Measurements from ENCODE around the gene LRCH4. TPM values are rescaled to one million over a fixed set of nuclear protein-coding genes. Genes with fewer than 3 reads are reported as not detected.

The LRCH4 gene
- polyA plus RNA-seq, 1 donor (not counting 4 experiments of a cell fraction or from before 2014, with no cell fraction given) = 4.9 TPM

DNA sequence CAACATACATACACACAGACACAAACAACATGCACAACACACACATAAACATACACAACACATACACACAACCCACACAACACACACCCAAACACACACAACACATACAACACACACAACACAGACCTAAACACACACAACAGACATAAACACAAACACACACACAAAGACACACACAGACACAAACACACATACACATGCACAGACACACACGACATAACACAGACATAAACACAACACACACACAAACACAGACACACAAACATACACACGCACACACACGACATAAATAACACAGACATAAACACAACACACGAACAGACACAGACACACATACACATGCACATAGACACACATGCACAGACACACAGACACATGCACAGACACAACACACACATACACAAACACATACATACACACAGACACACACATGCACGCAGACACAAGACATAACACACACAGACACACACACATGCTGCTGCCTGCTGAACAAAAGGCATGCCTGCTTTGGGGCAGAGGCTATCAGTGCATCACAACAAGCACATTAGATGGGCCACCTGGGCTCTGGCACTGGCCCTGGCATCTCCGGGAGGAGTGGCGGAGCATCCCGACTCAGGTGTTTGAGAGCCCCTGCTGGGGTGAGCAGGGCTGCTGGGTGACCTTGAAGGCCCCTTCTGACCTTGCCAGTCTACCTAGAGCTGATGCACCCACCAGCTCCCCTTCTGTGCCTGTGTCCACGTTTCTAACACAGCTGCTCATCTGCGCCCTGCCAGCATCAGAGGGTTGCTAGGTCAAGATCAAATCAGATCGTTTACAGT is 5.3 kb downstream of the LRCH4 start:
- FAIRE-seq (peak; percentile 46), DNase-seq (ENCODE audit: low read depth, low spot score) (no peak)
- no peak overlapping the region for H3K4me3 ChIP-seq (ENCODE audit: control insufficient read depth in 2 of 3, extremely low read depth in 1 of 3, insufficient read depth in 2 of 3, low read depth in 1 of 3, low read length in 3 of 3)
- no peak overlapping the region for H2AFZ ChIP-seq (ENCODE audit: control insufficient read depth, low read length)
- H3K27me3 ChIP-seq (ENCODE audit: control insufficient read depth, extremely low read depth, insufficient read depth, low read length) = no peaks in the 10 kb centered on the region
- H3K9me1 ChIP-seq (ENCODE audit: control insufficient read depth, extremely low read depth, insufficient read depth, low read length) = no peaks in the 10 kb centered on the region
- TF ChIP-seq, protein P1, sequence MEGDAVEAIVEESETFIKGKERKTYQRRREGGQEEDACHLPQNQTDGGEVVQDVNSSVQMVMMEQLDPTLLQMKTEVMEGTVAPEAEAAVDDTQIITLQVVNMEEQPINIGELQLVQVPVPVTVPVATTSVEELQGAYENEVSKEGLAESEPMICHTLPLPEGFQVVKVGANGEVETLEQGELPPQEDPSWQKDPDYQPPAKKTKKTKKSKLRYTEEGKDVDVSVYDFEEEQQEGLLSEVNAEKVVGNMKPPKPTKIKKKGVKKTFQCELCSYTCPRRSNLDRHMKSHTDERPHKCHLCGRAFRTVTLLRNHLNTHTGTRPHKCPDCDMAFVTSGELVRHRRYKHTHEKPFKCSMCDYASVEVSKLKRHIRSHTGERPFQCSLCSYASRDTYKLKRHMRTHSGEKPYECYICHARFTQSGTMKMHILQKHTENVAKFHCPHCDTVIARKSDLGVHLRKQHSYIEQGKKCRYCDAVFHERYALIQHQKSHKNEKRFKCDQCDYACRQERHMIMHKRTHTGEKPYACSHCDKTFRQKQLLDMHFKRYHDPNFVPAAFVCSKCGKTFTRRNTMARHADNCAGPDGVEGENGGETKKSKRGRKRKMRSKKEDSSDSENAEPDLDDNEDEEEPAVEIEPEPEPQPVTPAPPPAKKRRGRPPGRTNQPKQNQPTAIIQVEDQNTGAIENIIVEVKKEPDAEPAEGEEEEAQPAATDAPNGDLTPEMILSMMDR (optimal IDR thresholded peaks at IDR 0.05 in 1 of 3, IDR thresholded peaks at IDR 0.05 in 1 of 3, conservative IDR thresholded peaks at IDR 0.05 in 1 of 3; ENCODE audit: extremely low read depth in 1 of 3, insufficient read depth in 2 of 3, low read length in 3 of 3) = no peak
- TF ChIP-seq EZH2 (IDR thresholded peaks at IDR 0.05; ENCODE audit: low read length) = no peak
- dilution Hi-C loops (cut with MboI; ENCODE audit: extremely low pct_ligation_motif_present, low sequenced_read_pairs) = no loop called here
- H3K36me3 ChIP-seq (ENCODE audit: control insufficient read depth in 2 of 2, extremely low read depth in 1 of 2, insufficient read depth in 2 of 2, low read length in 2 of 2) = peaks cover 23 to 30% of the 10 kb centered on the region in 2 experiments
- H4K20me1 ChIP-seq (ENCODE audit: control insufficient read depth, extremely low read depth, insufficient read depth, low read length) = peaks cover 8% of the 10 kb centered on the region
- no peak overlapping the region for H3K4me2 ChIP-seq (ENCODE audit: control insufficient read depth, extremely low read depth, insufficient read depth, low read depth, low read length)
- H3K79me2 ChIP-seq (ENCODE audit: control insufficient read depth, insufficient read depth, low read length) = peaks cover 13% of the 10 kb centered on the region
- H3K27ac ChIP-seq (ENCODE audit: control insufficient read depth, insufficient read depth, low read length) = no peak overlapping the region
- no peaks in the 10 kb centered on the region for H3K9me3 ChIP-seq (ENCODE audit: control insufficient read depth, low read depth, low read length)
- no peak overlapping the region for H3K9ac ChIP-seq (ENCODE audit: control insufficient read depth, extremely low read depth, insufficient read depth, low read length)
- peaks cover 30% of the 10 kb centered on the region for H3K4me1 ChIP-seq (ENCODE audit: control insufficient read depth, extremely low read depth, insufficient read depth, low read length)

DNA sequence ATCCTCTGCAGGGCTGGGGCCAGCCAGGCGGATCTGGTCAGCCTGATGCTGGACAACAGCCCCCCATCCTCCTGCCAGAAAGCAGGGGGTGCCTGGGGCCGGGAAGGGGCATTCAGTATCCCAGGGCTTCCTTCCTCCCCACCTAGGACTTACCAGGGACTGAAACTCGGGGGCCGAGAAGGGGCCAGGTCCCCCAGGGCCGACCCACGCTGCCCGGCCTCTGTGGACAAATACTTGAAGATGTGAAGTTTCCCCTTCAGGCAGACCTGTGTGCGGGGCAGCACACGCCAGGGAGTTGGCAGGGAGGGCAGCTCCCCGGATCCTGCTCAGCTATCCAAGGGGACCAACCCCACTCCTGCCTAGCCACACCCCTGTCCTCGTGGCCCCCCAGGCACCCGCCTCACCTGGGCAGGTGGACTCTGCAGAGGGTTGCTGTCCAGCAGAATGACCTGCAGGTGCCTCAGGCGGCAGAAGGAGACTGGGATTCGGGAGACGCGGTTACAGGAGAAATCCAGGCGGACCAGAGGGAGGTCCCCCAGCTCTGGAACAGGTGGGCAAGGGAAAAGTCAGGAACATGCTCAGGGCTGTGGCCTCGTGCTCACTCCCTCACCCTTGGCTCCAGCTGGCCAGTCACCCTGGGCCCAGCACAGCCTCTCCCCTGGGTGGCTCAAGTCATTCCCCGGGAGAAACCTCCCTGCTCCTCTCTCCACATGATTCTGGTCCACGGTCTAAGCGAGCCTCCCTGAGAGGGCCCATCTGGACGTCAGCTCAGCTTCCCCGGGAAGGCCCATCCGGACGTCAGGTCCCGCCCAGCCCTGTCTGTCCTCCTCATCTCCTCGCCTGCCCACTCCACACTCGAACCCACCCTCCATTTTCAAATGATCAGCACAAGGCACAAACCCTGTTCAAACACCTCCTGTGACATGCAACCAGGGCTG is 7.4 kb downstream of the LRCH4 start:
- H3K4me3 ChIP-seq (ENCODE audit: control insufficient read depth in 2 of 3, extremely low read depth in 1 of 3, insufficient read depth in 2 of 3, low read depth in 1 of 3, low read length in 3 of 3) = no peak overlapping the region
- no peaks in the 10 kb centered on the region for H3K9me1 ChIP-seq (ENCODE audit: control insufficient read depth, extremely low read depth, insufficient read depth, low read length)
- no peak overlapping the region for H3K4me2 ChIP-seq (ENCODE audit: control insufficient read depth, extremely low read depth, insufficient read depth, low read depth, low read length)
- no peak overlapping the region for H3K9ac ChIP-seq (ENCODE audit: control insufficient read depth, extremely low read depth, insufficient read depth, low read length)
- H3K27ac ChIP-seq (ENCODE audit: control insufficient read depth, insufficient read depth, low read length) = no peak overlapping the region
- no peak overlapping the region for H2AFZ ChIP-seq (ENCODE audit: control insufficient read depth, low read length)
- FAIRE-seq (no peak), DNase-seq (ENCODE audit: low read depth, low spot score) (no peak)
- no peaks in the 10 kb centered on the region for H3K79me2 ChIP-seq (ENCODE audit: control insufficient read depth, insufficient read depth, low read length)
- no peaks in the 10 kb centered on the region for H3K27me3 ChIP-seq (ENCODE audit: control insufficient read depth, extremely low read depth, insufficient read depth, low read length)
- dilution Hi-C loops (cut with MboI; ENCODE audit: extremely low pct_ligation_motif_present, low sequenced_read_pairs) = no loop called here
- H3K4me1 ChIP-seq (ENCODE audit: control insufficient read depth, extremely low read depth, insufficient read depth, low read length) = peaks cover 13% of the 10 kb centered on the region
- H3K9me3 ChIP-seq (ENCODE audit: control insufficient read depth, low read depth, low read length) = no peaks in the 10 kb centered on the region
- no peak for TF ChIP-seq EZH2 (IDR thresholded peaks at IDR 0.05; ENCODE audit: low read length)
- TF ChIP-seq, protein P1 (optimal IDR thresholded peaks at IDR 0.05 in 1 of 3, IDR thresholded peaks at IDR 0.05 in 1 of 3, conservative IDR thresholded peaks at IDR 0.05 in 1 of 3; ENCODE audit: extremely low read depth in 1 of 3, insufficient read depth in 2 of 3, low read length in 3 of 3) = no peak
- peaks cover 23 to 37% of the 10 kb centered on the region in 2 experiments for H3K36me3 ChIP-seq (ENCODE audit: control insufficient read depth in 2 of 2, extremely low read depth in 1 of 2, insufficient read depth in 2 of 2, low read length in 2 of 2)
- H4K20me1 ChIP-seq (ENCODE audit: control insufficient read depth, extremely low read depth, insufficient read depth, low read length) = no peaks in the 10 kb centered on the region

All from keratinocyte (primary cell).